Mucosa of descending colon (tissue), 3 donors: ENCODE results near the gene CBX4. TPM values are rescaled to one million over a fixed set of nuclear protein-coding genes. Genes with fewer than 3 reads are reported as not detected.

Source experiments
- ATAC-seq: fragments of 200-7000 bp; cut with Tn5 transposase; one replicate; pipeline ENCODE4 v1.9.1; 2020; ENCODE audit warnings: mild to moderate bottlenecking, moderate library complexity
- DNase-seq, 3 donors: peaks; one replicate each; pipeline ENCODE4 v3.0.0-alpha.2; 2020
- H3K36me3 ChIP-seq: fragments of 200-600 bp; one replicate; pipeline ENCODE4 v1.8.0; 2021; ENCODE audit warnings: low read depth, mild to moderate bottlenecking
- H3K4me1 ChIP-seq: fragments of 200-600 bp; one replicate; pipeline ENCODE4 v1.8.0; 2021; ENCODE audit warnings: low read depth, mild to moderate bottlenecking
- H3K4me3 ChIP-seq: fragments of 200-600 bp; one replicate; pipeline ENCODE4 v1.8.0; 2021; ENCODE audit warnings: mild to moderate bottlenecking
- H3K9me3 ChIP-seq: fragments of 200-600 bp; one replicate; pipeline ENCODE4 v1.8.0; 2021; ENCODE audit warnings: mild to moderate bottlenecking
- intact Hi-C, 2 donors: fragments of 100-400 bp; cut with DNase I in 1 of 2; cut with micrococcal nuclease in 1 of 2; formaldehyde crosslinking; loops; one replicate each; pipeline versions ENCODE4 v1.11.0 to v1.11.1; 2022; cut with DNase I, micrococcal nuclease
- total RNA-seq, 3 donors: library from RNA; stranded (reverse); fragmentation: NEBNext Ultra II Directional in 2 of 3; extraction: Animal tissue kit (Norgen Biotek cat#: 25700) in 2 of 3; gene quantifications; one replicate each; pipeline versions ENCODE4 v1.2.1 to v1.2.4, GENCODE V29; 2021 to 2023
- TF ChIP-seq, protein P1 (sequence below): fragments of 200-600 bp; IDR thresholded peaks from one replicate; pipeline ENCODE4 v1.8.0; 2022; ENCODE audit warnings: antibody characterized with exemption, mild to moderate bottlenecking
- donor health status: DM: no; HTN: no; CAD: no; lungs with moderate emphysema.
- donor health status: DM: no; HTN: no; CAD: no.
- donor health status: DM: no; HTN: yes; CAD: no.

The CBX4 gene
- total RNA-seq, 3 donors from 2014 or later: 10.2 to 14.2 (median 13.2) TPM

DNA sequence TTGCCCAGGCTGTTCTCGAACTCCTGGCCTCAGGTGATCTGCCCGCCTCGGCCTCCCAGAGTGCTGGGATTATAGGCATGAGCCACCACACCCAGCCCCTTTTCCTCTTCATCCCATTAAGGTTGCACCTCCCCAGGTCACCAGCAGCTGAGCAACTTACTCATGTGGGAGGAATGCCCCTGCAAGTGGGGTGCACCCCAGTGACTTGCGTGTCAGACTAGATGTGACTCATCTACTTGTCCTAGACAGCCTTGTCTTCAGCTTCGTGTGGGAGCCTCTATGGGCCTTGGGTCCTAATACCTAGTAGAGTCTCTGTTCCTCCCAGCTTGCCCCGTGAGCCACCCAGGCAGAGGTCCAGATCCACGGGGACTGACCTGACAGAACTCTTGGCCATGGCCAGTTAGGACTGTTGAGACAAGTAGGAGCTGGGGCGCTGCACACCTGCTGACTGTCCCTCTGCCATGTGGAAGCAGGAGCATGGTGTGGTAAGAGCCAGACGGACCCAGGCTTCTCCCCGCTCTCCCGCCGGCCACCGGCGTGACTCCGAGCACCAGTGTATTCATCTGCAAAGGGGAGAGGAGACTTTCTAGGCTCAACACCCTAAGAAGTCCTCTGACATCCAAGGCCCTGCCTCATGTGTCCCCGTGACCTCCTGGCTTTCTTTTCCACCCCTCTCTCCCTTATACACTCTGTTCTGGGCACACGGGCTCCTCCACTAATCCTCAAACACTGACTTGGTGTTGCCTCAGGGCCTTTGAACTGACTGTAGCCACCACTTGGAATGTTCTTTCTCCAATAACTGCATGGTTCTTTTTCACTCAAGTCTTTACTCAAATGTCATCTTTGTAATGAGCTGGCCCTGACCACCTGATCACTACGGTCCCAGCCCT lies 11.6 kb upstream of the CBX4 start:
- DNase-seq (no peak), ATAC-seq (no peak)
- Histone ChIP-seq H3K36me3 (no peaks in the 10 kb centered on the region), H3K9me3 (no peaks in the 10 kb centered on the region), H3K4me3 (no peak overlapping the region), H3K4me1 (no peaks in the 10 kb centered on the region)
- TF ChIP-seq, protein P1, sequence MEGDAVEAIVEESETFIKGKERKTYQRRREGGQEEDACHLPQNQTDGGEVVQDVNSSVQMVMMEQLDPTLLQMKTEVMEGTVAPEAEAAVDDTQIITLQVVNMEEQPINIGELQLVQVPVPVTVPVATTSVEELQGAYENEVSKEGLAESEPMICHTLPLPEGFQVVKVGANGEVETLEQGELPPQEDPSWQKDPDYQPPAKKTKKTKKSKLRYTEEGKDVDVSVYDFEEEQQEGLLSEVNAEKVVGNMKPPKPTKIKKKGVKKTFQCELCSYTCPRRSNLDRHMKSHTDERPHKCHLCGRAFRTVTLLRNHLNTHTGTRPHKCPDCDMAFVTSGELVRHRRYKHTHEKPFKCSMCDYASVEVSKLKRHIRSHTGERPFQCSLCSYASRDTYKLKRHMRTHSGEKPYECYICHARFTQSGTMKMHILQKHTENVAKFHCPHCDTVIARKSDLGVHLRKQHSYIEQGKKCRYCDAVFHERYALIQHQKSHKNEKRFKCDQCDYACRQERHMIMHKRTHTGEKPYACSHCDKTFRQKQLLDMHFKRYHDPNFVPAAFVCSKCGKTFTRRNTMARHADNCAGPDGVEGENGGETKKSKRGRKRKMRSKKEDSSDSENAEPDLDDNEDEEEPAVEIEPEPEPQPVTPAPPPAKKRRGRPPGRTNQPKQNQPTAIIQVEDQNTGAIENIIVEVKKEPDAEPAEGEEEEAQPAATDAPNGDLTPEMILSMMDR: no peak
- intact Hi-C loops: no loop called here

DNA sequence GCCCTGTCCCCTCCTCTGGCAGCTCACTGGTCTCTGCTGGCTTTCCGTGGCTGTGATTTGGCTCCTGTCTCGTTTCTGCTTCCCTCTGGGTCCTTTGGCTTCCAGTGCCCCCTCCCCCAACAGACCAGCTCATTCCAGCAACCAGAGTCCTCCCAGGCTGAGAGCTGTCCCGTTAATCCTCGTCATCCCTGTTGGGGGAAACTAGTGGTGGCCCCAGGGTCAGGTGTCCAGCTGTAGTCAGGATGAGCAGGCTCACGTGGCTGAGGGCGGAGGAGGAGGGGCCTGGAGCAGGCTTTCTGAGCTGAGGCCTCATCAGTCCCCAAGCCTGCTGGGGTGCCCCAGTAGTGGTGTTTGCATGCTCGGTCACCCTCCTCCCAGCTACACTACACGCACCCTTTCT lies 10.7 kb upstream of the CBX4 start:
- Histone ChIP-seq H3K9me3 (no peaks in the 10 kb centered on the region), H3K4me3 (no peak overlapping the region), H3K4me1 (peaks cover 5% of the 10 kb centered on the region), H3K36me3 (no peaks in the 10 kb centered on the region)
- ATAC-seq (no peak), DNase-seq (no peak)
- TF ChIP-seq, protein P1: no peak
- intact Hi-C loops: loop anchor here in 1 of 2 donors (10.0 kb wide), 1 partner anchor 135 kb away; no protein-coding TSS in a partner anchor

DNA sequence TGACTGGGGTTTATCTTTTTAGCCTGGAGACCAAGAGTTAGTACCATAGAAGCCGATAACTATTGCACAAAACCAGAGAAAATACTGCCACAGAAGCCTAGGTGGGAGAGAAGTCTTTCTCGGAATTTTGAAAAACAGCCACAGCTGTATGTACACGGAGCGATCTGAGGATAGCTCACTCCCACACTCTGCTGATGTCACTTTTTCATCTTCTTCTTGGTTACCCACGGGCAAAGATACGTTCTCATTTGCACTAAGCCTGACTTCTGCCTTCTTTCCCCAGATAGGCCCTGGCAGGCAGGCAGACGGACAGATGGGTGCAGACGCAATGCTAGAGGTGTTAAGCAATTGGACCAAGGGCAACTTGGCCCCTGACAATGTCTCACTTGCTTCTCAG lies 9.1 kb upstream of the CBX4 start:
- TF ChIP-seq, protein P1: no peak
- Histone ChIP-seq H3K4me3 (no peak overlapping the region), H3K9me3 (no peaks in the 10 kb centered on the region), H3K4me1 (peaks cover 18% of the 10 kb centered on the region), H3K36me3 (no peaks in the 10 kb centered on the region)
- no peak for DNase-seq
- no peak for ATAC-seq
- intact Hi-C loops: loop anchor here in 1 of 2 donors (10.0 kb wide), 1 partner anchor 136 kb away; no protein-coding TSS in a partner anchor

DNA sequence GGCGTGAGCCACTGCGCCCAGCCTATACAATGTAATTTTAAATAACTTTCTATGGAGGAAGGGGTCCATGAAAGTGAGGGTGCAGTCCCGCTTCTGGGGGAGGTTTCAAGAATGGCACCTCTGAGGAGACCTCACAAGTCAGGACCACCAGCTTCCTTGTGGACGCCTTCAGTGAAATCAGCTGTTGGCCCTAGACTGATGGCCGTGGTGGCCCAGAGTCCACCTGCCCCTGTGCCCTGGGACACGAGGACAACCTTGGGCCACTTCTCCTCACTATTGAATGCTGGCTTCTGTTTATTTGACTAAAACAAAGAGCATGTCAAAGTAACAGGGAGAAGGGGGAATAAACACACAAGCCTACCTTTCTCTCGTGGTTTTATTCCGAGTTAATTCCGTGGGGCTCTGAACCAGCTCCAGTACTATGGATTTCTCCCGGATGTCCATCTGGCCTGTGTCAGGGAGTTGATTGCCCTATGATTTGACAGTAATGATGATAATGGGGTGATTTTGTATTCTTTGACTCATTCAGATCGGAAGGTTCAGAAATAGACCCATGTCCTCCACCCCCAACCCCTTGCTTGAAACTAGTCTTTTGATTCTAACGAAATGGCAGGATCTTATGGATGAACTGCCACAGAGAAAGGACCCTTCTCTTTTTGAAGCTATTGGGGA lies 8.6 kb upstream of the CBX4 start:
- H3K4me1 ChIP-seq: peaks cover 24% of the 10 kb centered on the region
- DNase-seq: no peak

DNA sequence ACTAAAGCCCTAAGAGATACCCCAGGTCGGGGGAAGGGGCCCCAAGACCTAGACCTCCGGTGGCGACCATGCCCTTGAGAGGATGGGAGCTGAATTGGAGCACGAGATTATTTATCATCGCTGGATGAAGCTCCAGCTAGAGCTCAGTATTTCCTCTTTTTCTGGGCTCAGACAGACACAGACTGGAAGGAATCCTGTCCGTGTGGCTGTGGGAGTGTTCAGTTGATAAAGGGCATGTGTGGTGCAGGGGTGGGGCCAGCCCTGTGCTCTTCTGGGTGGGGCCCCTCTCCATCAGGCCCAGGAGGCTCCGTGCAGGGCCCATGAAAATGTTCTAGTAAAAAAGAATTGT lies 6.3 kb upstream of the CBX4 start:
- DNase-seq: peak in 2 of 3 donors; percentile 47 to 65
- Histone ChIP-seq H3K4me3 (no peak overlapping the region), H3K36me3 (no peaks in the 10 kb centered on the region), H3K9me3 (no peaks in the 10 kb centered on the region), H3K4me1 (peaks cover 46% of the 10 kb centered on the region)
- TF ChIP-seq, protein P1: no peak
- intact Hi-C loops: loop anchor here in 1 of 2 donors (10.0 kb wide), 1 partner anchor 139 kb away; no protein-coding TSS in a partner anchor
- ATAC-seq: peak; percentile 62

More for the DNA sequence above, 8.6 kb upstream of the CBX4 start:
- Histone ChIP-seq H3K4me3 (no peak overlapping the region), H3K36me3 (no peaks in the 10 kb centered on the region), H3K9me3 (no peaks in the 10 kb centered on the region)
- intact Hi-C loops: loop anchor here in 1 of 2 donors (10.0 kb wide), 1 partner anchor 137 kb away; no protein-coding TSS in a partner anchor
- TF ChIP-seq, protein P1: no peak
- ATAC-seq: no peak
